ENCODE measurements around the gene AMPD3.

AMPD3 gene

GRCh38 chr11:10478066-10478465 lies 23.0 kb downstream of the AMPD3 start:
- no peaks in the 10 kb centered on the region for H3K27me3 ChIP-seq (replicated peaks; ENCODE audit: insufficient read depth, low read length)
- H3K36me3 ChIP-seq (replicated peaks; ENCODE audit: insufficient read depth, low read length), result no peaks in the 10 kb centered on the region
- no peaks in the 10 kb centered on the region for H3K9me2 ChIP-seq (replicated peaks; ENCODE audit: insufficient read depth, low read length)
- no peak overlapping the region for H2AFZ ChIP-seq (ENCODE audit: low read length)
- no peaks in the 10 kb centered on the region; the same call in 1 of the 2 replicates for H3K79me2 ChIP-seq (ENCODE audit: low read length)
- no peaks in the 10 kb centered on the region for H3K9me3 ChIP-seq (replicated peaks; ENCODE audit: insufficient read depth, low read length)
- no peak overlapping the region for H3K27ac ChIP-seq (ENCODE audit: low read length)
- H3K4me3 ChIP-seq (ENCODE audit: low read length), result no peak overlapping the region
- no peaks in the 10 kb centered on the region; the same call in 1 of the 2 replicates for H4K20me1 ChIP-seq (ENCODE audit: insufficient read depth, low read length)
- H3K4me1 ChIP-seq (ENCODE audit: low read length), result no peaks in the 10 kb centered on the region
- DNase-seq, result no peak
- H3K9ac ChIP-seq (ENCODE audit: low read length), result no peak overlapping the region
- no peaks in the 10 kb centered on the region for H3F3A ChIP-seq (ENCODE audit: insufficient read depth, low read length)
- H3K4me2 ChIP-seq (ENCODE audit: low read depth, low read length), result no peak overlapping the region
- TF ChIP-seq EZH2phosphoT487 (IDR thresholded peaks at IDR 0.05; ENCODE audit: low read length) (no peak), CTCF (IDR thresholded peaks at IDR 0.05; ENCODE audit: low read length) (no peak), EZH2 (optimal IDR thresholded peaks at IDR 0.05; ENCODE audit: low read depth, low read length) (no peak)

GRCh38 chr11:10478574-10479550 lies 23.8 kb downstream of the AMPD3 start:
- Histone ChIP-seq H3K36me3 (replicated peaks; ENCODE audit: insufficient read depth, low read length) (no peaks in the 10 kb centered on the region), H2AFZ (ENCODE audit: low read length) (no peak overlapping the region), H3K4me1 (ENCODE audit: low read length) (no peaks in the 10 kb centered on the region), H3K9me3 (replicated peaks; ENCODE audit: insufficient read depth, low read length) (no peaks in the 10 kb centered on the region), H3K27ac (ENCODE audit: low read length) (no peak overlapping the region), H3K4me3 (ENCODE audit: low read length) (no peak overlapping the region), H3K27me3 (replicated peaks; ENCODE audit: insufficient read depth, low read length) (no peaks in the 10 kb centered on the region), H4K20me1 (ENCODE audit: insufficient read depth, low read length) (no peaks in the 10 kb centered on the region; the same call in 1 of the 2 replicates), H3F3A (ENCODE audit: insufficient read depth, low read length) (no peaks in the 10 kb centered on the region), H3K9ac (ENCODE audit: low read length) (no peak overlapping the region), H3K79me2 (ENCODE audit: low read length) (no peaks in the 10 kb centered on the region; the same call in 1 of the 2 replicates), H3K9me2 (replicated peaks; ENCODE audit: insufficient read depth, low read length) (no peaks in the 10 kb centered on the region), H3K4me2 (ENCODE audit: low read depth, low read length) (no peak overlapping the region)
- no peak for DNase-seq
- TF ChIP-seq EZH2 (optimal IDR thresholded peaks at IDR 0.05; ENCODE audit: low read depth, low read length) (no peak), EZH2phosphoT487 (IDR thresholded peaks at IDR 0.05; ENCODE audit: low read length) (no peak), CTCF (IDR thresholded peaks at IDR 0.05; ENCODE audit: low read length) (no peak)

- Histone ChIP-seq H3K36me3 (replicated peaks; ENCODE audit: insufficient read depth, low read length) (no peaks in the 10 kb centered on the region), H3K27ac (ENCODE audit: low read length) (no peak overlapping the region), H3K4me3 (ENCODE audit: low read length) (no peak overlapping the region), H3K4me2 (ENCODE audit: low read depth, low read length) (no peak overlapping the region), H3K9me3 (replicated peaks; ENCODE audit: insufficient read depth, low read length) (no peaks in the 10 kb centered on the region), H3F3A (ENCODE audit: insufficient read depth, low read length) (no peaks in the 10 kb centered on the region), H3K4me1 (ENCODE audit: low read length) (no peaks in the 10 kb centered on the region), H3K79me2 (ENCODE audit: low read length) (no peaks in the 10 kb centered on the region; the same call in 1 of the 2 replicates), H3K9ac (ENCODE audit: low read length) (no peak overlapping the region), H2AFZ (ENCODE audit: low read length) (no peak overlapping the region), H3K9me2 (replicated peaks; ENCODE audit: insufficient read depth, low read length) (no peaks in the 10 kb centered on the region), H4K20me1 (ENCODE audit: insufficient read depth, low read length) (no peaks in the 10 kb centered on the region; the same call in 1 of the 2 replicates), H3K27me3 (replicated peaks; ENCODE audit: insufficient read depth, low read length) (no peaks in the 10 kb centered on the region)
- TF ChIP-seq EZH2phosphoT487 (IDR thresholded peaks at IDR 0.05; ENCODE audit: low read length), result no peak
- TF ChIP-seq EZH2 (optimal IDR thresholded peaks at IDR 0.05; ENCODE audit: low read depth, low read length), result no peak
- no peak for TF ChIP-seq CTCF (IDR thresholded peaks at IDR 0.05; ENCODE audit: low read length)
- no peak for DNase-seq
Measured at GRCh38 chr11:10480026-10480425, 25.0 kb downstream of the AMPD3 start.

Measured in MM.1S (cell line).